GM12878 (cell line): ENCODE results near the gene CEP89. TPM values are rescaled to one million over a fixed set of nuclear protein-coding genes. Genes with fewer than 3 reads are reported as not detected.

Experiments
- ATAC-seq: fragments of 200-7000 bp; cut with Tn5 transposase; 3 replicates; pipeline ENCODE4 v1.9.1; 2020; ENCODE audit warnings: mild to moderate bottlenecking, moderate library complexity
- BruUV-seq: library from RNA; stranded (reverse); fragments of 400-500 nt; replicated peaks from 2 replicates; lab custom pipeline; 2021; lab: Mats Ljungman, UMichigan
- CTCF ChIA-PET: fragments of 300-600 bp; sonication (Branson Sonifier 250); formaldehyde crosslinking; extraction: SDS; loops from one replicate; lab custom pipeline; 2021; ENCODE audit warnings: inconsistent platforms; lab: Yijun Ruan, JAX
- POLR2A ChIA-PET: fragments of 350-600 bp; formaldehyde crosslinking; extraction: SDS; loops from one replicate; lab custom pipeline; 2021; ENCODE audit warnings: inconsistent platforms; lab: Charles Lee
- RAD21 ChIA-PET: fragments of 300-600 bp; sonication (Branson Sonifier 250); formaldehyde crosslinking; loops from one replicate; lab custom pipeline; 2023; ENCODE audit warnings: antibody characterized with exemption; ENCODE audit not compliant: unreplicated experiment; lab: Charles Lee
- SMC1A ChIA-PET: fragments of 300-600 bp; sonication (Branson Sonifier 250); formaldehyde crosslinking; loops from one replicate; lab custom pipeline; 2023; ENCODE audit not compliant: unreplicated experiment, uncharacterized antibody; lab: Charles Lee
- DNase-seq: peaks from one replicate; pipeline ENCODE4 v3.0.0-alpha.2; 2011; ENCODE audit warnings: low read depth, low spot score
- FAIRE-seq: peaks from 3 replicates; lab custom pipeline; 2011; peaks lifted over from hg19 to GRCh38; lab: Jason Lieb, UNC
- H2AFZ ChIP-seq: 2 replicates; pipeline ENCODE4 v1.6.0; 2011; ENCODE audit warnings: low read depth, low read length, control low read depth; ENCODE audit not compliant: control insufficient read depth
- H3K27ac ChIP-seq: 2 replicates; pipeline ENCODE4 v1.5.1; 2011; ENCODE audit warnings: control low read depth; ENCODE audit not compliant: control insufficient read depth, insufficient read depth
- H3K27me3 ChIP-seq, 2 experiments: replicated peaks in 1 of 2; 2 replicates each; pipeline versions ENCODE4 v1.6.0 to v1.6.1; 2011; ENCODE audit warnings: low read length in 1 of 2; ENCODE audit not compliant: control insufficient read depth in 2 of 2, insufficient read depth in 2 of 2
- H3K36me3 ChIP-seq, 2 experiments: 2 replicates each; pipeline ENCODE4 v1.5.1; 2011; ENCODE audit warnings: low read length in 1 of 2; ENCODE audit not compliant: control insufficient read depth in 2 of 2, insufficient read depth in 2 of 2
- H3K4me1 ChIP-seq: 2 replicates; pipeline ENCODE4 v1.6.1; 2011; ENCODE audit warnings: mild to moderate bottlenecking, low read length, moderate library complexity, mixed read lengths; ENCODE audit not compliant: control insufficient read depth, insufficient read depth
- H3K4me2 ChIP-seq: 2 replicates; pipeline ENCODE4 v1.6.0; 2011; ENCODE audit warnings: control low read depth; ENCODE audit not compliant: control insufficient read depth, insufficient read depth
- H3K4me3 ChIP-seq: fragments of 200-600 bp; sonication (generic); 2 replicates; pipeline ENCODE4 v1.5.1; 2016
- H3K79me2 ChIP-seq: 2 replicates; pipeline ENCODE4 v1.6.0; 2011; ENCODE audit warnings: low read length; ENCODE audit not compliant: control insufficient read depth, insufficient read depth
- H3K9ac ChIP-seq: 2 replicates; pipeline ENCODE4 v1.8.0; 2011; ENCODE audit warnings: low read length, control low read depth, mixed read lengths; ENCODE audit not compliant: control insufficient read depth, insufficient read depth
- H3K9me3 ChIP-seq: replicated peaks from 3 replicates; pipeline ENCODE4 v1.5.1; 2011; ENCODE audit warnings: mild to moderate bottlenecking, low read length; ENCODE audit not compliant: control insufficient read depth, insufficient read depth
- H4K20me1 ChIP-seq: 2 replicates; pipeline ENCODE4 v1.6.0; 2011; ENCODE audit not compliant: control insufficient read depth, insufficient read depth
- CBFB ChIP-seq: IDR thresholded peaks from 2 replicates; pipeline ENCODE4 v1.6.1; 2016; ENCODE audit warnings: antibody characterized with exemption, low read depth
- CREB1 ChIP-seq: IDR thresholded peaks from 2 replicates; pipeline ENCODE4 v1.6.1; 2012; ENCODE audit warnings: low read depth, mild to moderate bottlenecking, inconsistent platforms
- E4F1 ChIP-seq: fragments of 450-650 bp; IDR thresholded peaks from 2 replicates; pipeline ENCODE4 v1.6.1; 2018; ENCODE audit warnings: borderline replicate concordance, mild to moderate bottlenecking; ENCODE audit not compliant: partially characterized antibody
- EZH2 ChIP-seq: IDR thresholded peaks from 2 replicates; pipeline ENCODE4 v1.6.1; 2012; ENCODE audit warnings: low read depth, mild to moderate bottlenecking, control low read depth, inconsistent platforms, low read length, borderline replicate concordance; ENCODE audit not compliant: control insufficient read depth
- FOS ChIP-seq: IDR thresholded peaks from 3 replicates; pipeline ENCODE4 v1.6.1; 2011; ENCODE audit warnings: borderline replicate concordance; ENCODE audit not compliant: insufficient read length; ENCODE audit errors: extremely low read depth
- IRF4 ChIP-seq: IDR thresholded peaks from 2 replicates; pipeline ENCODE4 v1.6.1; 2011; ENCODE audit warnings: low read depth, low read length
- MEF2B ChIP-seq: fragments of 450-650 bp; IDR thresholded peaks from 2 replicates; pipeline ENCODE4 v1.6.1; 2018; ENCODE audit warnings: mild to moderate bottlenecking, moderate library complexity; ENCODE audit not compliant: partially characterized antibody, poor library complexity, severe bottlenecking
- NFIC ChIP-seq: IDR thresholded peaks from 2 replicates; pipeline ENCODE4 v1.6.1; 2012; ENCODE audit warnings: low read depth, mild to moderate bottlenecking, inconsistent platforms, low read length, moderate library complexity
- NR2C1 ChIP-seq: fragments of 450-650 bp; IDR thresholded peaks from 2 replicates; pipeline ENCODE4 v1.6.1; 2017; ENCODE audit warnings: antibody characterized with exemption, mild to moderate bottlenecking, moderate library complexity
- NR2C2 ChIP-seq: IDR thresholded peaks from 2 replicates; pipeline ENCODE4 v1.6.1; 2011; ENCODE audit warnings: borderline replicate concordance, low read depth; ENCODE audit not compliant: control insufficient read depth, insufficient read length
- RBBP5 ChIP-seq: fragments of 200-600 bp; sonication (generic); conservative IDR thresholded peaks from 2 replicates; pipeline ENCODE4 v1.6.1; 2016
- RFX5 ChIP-seq: IDR thresholded peaks from 2 replicates; pipeline ENCODE4 v1.6.1; 2011; ENCODE audit warnings: low read depth, low read length, improper control_type of control experiment
- ZNF217 ChIP-seq: fragments of 450-650 bp; IDR thresholded peaks from 2 replicates; pipeline ENCODE4 v1.6.1; 2017; ENCODE audit warnings: antibody characterized with exemption, mild to moderate bottlenecking
- WGBS: methylation state at CpG from one replicate; pipeline ENCODE4 v1.1.6; 2016; ENCODE audit warnings: low lambda C conversion rate; ENCODE audit not compliant: insufficient replicate concordance, insufficient coverage; ENCODE audit errors: missing lambda C conversion rate; 5-methylcytosine and 5-hydroxymethylcytosine counted together
- in situ Hi-C: fragments of 300-500 bp; cut with MboI; formaldehyde crosslinking; loops from 9 replicates; pipeline ENCODE4 v1.14.3; 2018; ENCODE audit warnings: mixed read lengths
- intact Hi-C: fragments of 100-400 bp; cut with micrococcal nuclease; formaldehyde crosslinking; loops from one replicate; pipeline ENCODE4 v1.14.2; 2022; ENCODE audit not compliant: unreplicated experiment
- polyA plus RNA-seq, 11 experiments: library from polyadenylated mRNA; depleted of rRNA in 4 of 11; unstranded in 6 of 11; stranded (reverse) in 5 of 11; fragments of >200 nt; fragmentation: Nextera tagmentation in 4 of 11; fragmentation: Illumina TruSeq in 1 of 11; extraction: Ambion mirVana in 4 of 11; extraction: Trizol in 1 of 11; gene quantifications; 1 replicate in 1 of 11; 2 replicates in 10 of 11; pipeline versions ENCODE4 v1.2.1 to v1.2.3, GENCODE V29; 2011 to 2016; ENCODE audit warnings: inconsistent platforms in 2 of 11, missing spikeins in 2 of 11, low read depth in 1 of 11
- total RNA-seq, 4 experiments: library from RNA; depleted of rRNA in 3 of 4; stranded (reverse); fragments of >200 nt in 3 of 4; fragmentation: Illumina TruSeq in 1 of 4; extraction: Trizol in 1 of 4; gene quantifications; 2 replicates each; pipeline versions ENCODE4 v1.2.1 to v1.2.3, GENCODE V29; 2013 to 2021

Gene CEP89
- total and polyA plus RNA-seq, 10 of the 15 experiments (the other 5 are each of a cell fraction or from before 2014, with no cell fraction given): 6.0 to 19.3 (median 10.2) TPM

GRCh38 chr19:32858155-32858554, 113.6 kb downstream of the CEP89 start:
- FAIRE-seq (no peak), ATAC-seq (no peak)
- ChIA-PET CTCF (no interaction called here), RAD21 (no interaction called here), POLR2A (no interaction called here), SMC1A (no interaction called here)
- intact Hi-C loops (no loop called here), in situ Hi-C loops (no loop called here)
- BruUV-seq: no TSS peak
- no peak overlapping the region for H3K4me3 ChIP-seq
- H3K36me3 ChIP-seq: no peaks in the 10 kb centered on the region
- H2AFZ ChIP-seq: no peak overlapping the region
- H3K79me2 ChIP-seq: no peaks in the 10 kb centered on the region
- no peak overlapping the region for H3K27ac ChIP-seq
- H3K4me2 ChIP-seq: no peak overlapping the region
- no peaks in the 10 kb centered on the region for H3K9me3 ChIP-seq
- 47% methylated on average over 13 of the region's 13 CpGs for WGBS
- no peaks in the 10 kb centered on the region for H3K4me1 ChIP-seq
- no peak for TF ChIP-seq CBFB
- no peak for TF ChIP-seq NFIC
- no peak for TF ChIP-seq NR2C2
- TF ChIP-seq IRF4: no peak
- TF ChIP-seq FOS: no peak
- TF ChIP-seq RBBP5: no peak
- TF ChIP-seq ZNF217: no peak
- TF ChIP-seq EZH2: no peak
- no peak for TF ChIP-seq NR2C1
- no peak for TF ChIP-seq RFX5
- TF ChIP-seq MEF2B: no peak
- no peak for TF ChIP-seq E4F1
- no peak for TF ChIP-seq CREB1
- TF ChIP-seq, all 136 proteins: peak for 0
- H3K9ac ChIP-seq: no peak overlapping the region
- H4K20me1 ChIP-seq: no peaks in the 10 kb centered on the region
- no peaks in the 10 kb centered on the region for H3K27me3 ChIP-seq
- no peak for DNase-seq
